ENCODE results near the gene PLEKHM3.

PLEKHM3 gene

GRCh38 chr2:208017721-208018120 lies 7.6 kb downstream of the PLEKHM3 start:
- DNase-seq (ENCODE audit: extremely low spot score): no peak
- POLR2A ChIA-PET: no interaction called here
- TF ChIP-seq ZNF384 (IDR thresholded peaks at IDR 0.05) (no peak), NFRKB (IDR thresholded peaks at IDR 0.05) (no peak), HDGF (IDR thresholded peaks at IDR 0.05; ENCODE audit: borderline replicate concordance) (no peak), FOXA1 (IDR thresholded peaks at IDR 0.05) (no peak), LEF1 (IDR thresholded peaks at IDR 0.05; ENCODE audit: borderline replicate concordance) (no peak), TARDBP (IDR thresholded peaks at IDR 0.05) (no peak), SP1 (IDR thresholded peaks at IDR 0.05) (no peak), ELF4 (IDR thresholded peaks at IDR 0.05) (no peak), FOXK2 (IDR thresholded peaks at IDR 0.05) (no peak), PKNOX1 (IDR thresholded peaks at IDR 0.05) (no peak), BHLHE40 (IDR thresholded peaks at IDR 0.05; ENCODE audit: borderline replicate concordance) (no peak), CTBP1 (IDR thresholded peaks at IDR 0.05; ENCODE audit: borderline replicate concordance) (no peak), ARNT (IDR thresholded peaks at IDR 0.05) (no peak), SUZ12 (IDR thresholded peaks at IDR 0.05) (no peak), FOXM1 (IDR thresholded peaks at IDR 0.05; ENCODE audit: borderline replicate concordance) (no peak)
- CTCF ChIA-PET: interaction anchor here (0.7 kb wide), 1 partner anchor 23 kb away, joined by 4 read pairs; no protein-coding TSS in a partner anchor

GRCh38 chr2:208015475-208015874 lies 9.9 kb downstream of the PLEKHM3 start:
- CTCF ChIA-PET: no interaction called here

GRCh38 chr2:208013285-208014178 lies 11.8 kb downstream of the PLEKHM3 start:
- ChIA-PET POLR2A (no interaction called here), CTCF (no interaction called here)
- TF ChIP-seq PKNOX1 (IDR thresholded peaks at IDR 0.05) (no peak), FOXK2 (IDR thresholded peaks at IDR 0.05) (no peak), L3MBTL2 (conservative IDR thresholded peaks at IDR 0.05) (no peak), ARNT (IDR thresholded peaks at IDR 0.05) (no peak), SP1 (IDR thresholded peaks at IDR 0.05) (no peak), HDGF (IDR thresholded peaks at IDR 0.05; ENCODE audit: borderline replicate concordance) (no peak), ZNF384 (IDR thresholded peaks at IDR 0.05) (no peak)
- no peak for DNase-seq (ENCODE audit: extremely low spot score)

More at GRCh38 chr2:208015475-208015874, 9.9 kb downstream of the PLEKHM3 start:
- POLR2A ChIA-PET: no interaction called here
- TF ChIP-seq NFRKB (IDR thresholded peaks at IDR 0.05) (no peak), ZNF384 (IDR thresholded peaks at IDR 0.05) (no peak), FOXK2 (IDR thresholded peaks at IDR 0.05) (no peak), BHLHE40 (IDR thresholded peaks at IDR 0.05; ENCODE audit: borderline replicate concordance) (no peak), SUZ12 (IDR thresholded peaks at IDR 0.05) (no peak), ARNT (IDR thresholded peaks at IDR 0.05) (no peak), SP1 (IDR thresholded peaks at IDR 0.05) (no peak)
- no peak for DNase-seq (ENCODE audit: extremely low spot score)

GRCh38 chr2:208012449-208012848 lies 12.9 kb downstream of the PLEKHM3 start:
- no peak for DNase-seq (ENCODE audit: extremely low spot score)
- POLR2A ChIA-PET: no interaction called here
- CTCF ChIA-PET: no interaction called here
- TF ChIP-seq HDGF (IDR thresholded peaks at IDR 0.05; ENCODE audit: borderline replicate concordance): no peak
- no peak for TF ChIP-seq FOXM1 (IDR thresholded peaks at IDR 0.05; ENCODE audit: borderline replicate concordance)
- no peak for TF ChIP-seq SUZ12 (IDR thresholded peaks at IDR 0.05)
- no peak for TF ChIP-seq FOXK2 (IDR thresholded peaks at IDR 0.05)
- TF ChIP-seq FOXA1 (IDR thresholded peaks at IDR 0.05): no peak
- no peak for TF ChIP-seq PKNOX1 (IDR thresholded peaks at IDR 0.05)
- TF ChIP-seq SP1 (IDR thresholded peaks at IDR 0.05): no peak
- TF ChIP-seq LEF1 (IDR thresholded peaks at IDR 0.05; ENCODE audit: borderline replicate concordance): no peak
- TF ChIP-seq ARNT (IDR thresholded peaks at IDR 0.05): no peak
- no peak for TF ChIP-seq NFRKB (IDR thresholded peaks at IDR 0.05)
- TF ChIP-seq TARDBP (IDR thresholded peaks at IDR 0.05): no peak
- TF ChIP-seq L3MBTL2 (conservative IDR thresholded peaks at IDR 0.05): no peak
- no peak for TF ChIP-seq ZNF384 (IDR thresholded peaks at IDR 0.05)
- no peak for TF ChIP-seq CTBP1 (IDR thresholded peaks at IDR 0.05; ENCODE audit: borderline replicate concordance)
- no peak for TF ChIP-seq BHLHE40 (IDR thresholded peaks at IDR 0.05; ENCODE audit: borderline replicate concordance)
- no peak for TF ChIP-seq ELF4 (IDR thresholded peaks at IDR 0.05)

GRCh38 chr2:208010506-208010905 lies 14.8 kb downstream of the PLEKHM3 start:
- POLR2A ChIA-PET: interaction anchor here (0.9 kb wide), 1 partner anchor 14 kb away, joined by 3 read pairs; the partner anchor contains the start of gene PLEKHM3
- DNase-seq (ENCODE audit: extremely low spot score): no peak
- CTCF ChIA-PET: no interaction called here
- TF ChIP-seq FOXA1 (IDR thresholded peaks at IDR 0.05): no peak
- TF ChIP-seq ARNT (IDR thresholded peaks at IDR 0.05): no peak
- TF ChIP-seq BHLHE40 (IDR thresholded peaks at IDR 0.05; ENCODE audit: borderline replicate concordance): no peak
- no peak for TF ChIP-seq HDGF (IDR thresholded peaks at IDR 0.05; ENCODE audit: borderline replicate concordance)
- TF ChIP-seq FOXM1 (IDR thresholded peaks at IDR 0.05; ENCODE audit: borderline replicate concordance): no peak
- no peak for TF ChIP-seq NFRKB (IDR thresholded peaks at IDR 0.05)
- TF ChIP-seq TARDBP (IDR thresholded peaks at IDR 0.05): no peak
- no peak for TF ChIP-seq ZNF384 (IDR thresholded peaks at IDR 0.05)
- no peak for TF ChIP-seq L3MBTL2 (conservative IDR thresholded peaks at IDR 0.05)
- TF ChIP-seq ELF4 (IDR thresholded peaks at IDR 0.05): no peak
- no peak for TF ChIP-seq SP1 (IDR thresholded peaks at IDR 0.05)
- TF ChIP-seq FOXK2 (IDR thresholded peaks at IDR 0.05): no peak
- TF ChIP-seq LEF1 (IDR thresholded peaks at IDR 0.05; ENCODE audit: borderline replicate concordance): no peak
- no peak for TF ChIP-seq PKNOX1 (IDR thresholded peaks at IDR 0.05)
- no peak for TF ChIP-seq SUZ12 (IDR thresholded peaks at IDR 0.05)
- TF ChIP-seq CTBP1 (IDR thresholded peaks at IDR 0.05; ENCODE audit: borderline replicate concordance): no peak

Measured in HEK293T (cell line).